SK-N-SH (cell line): ENCODE measurements around the gene HK1. TPM values are rescaled to one million over a fixed set of nuclear protein-coding genes. Genes with fewer than 3 reads are reported as not detected.

Source experiments
- CTCF ChIA-PET: fragments of 300-600, 350-600 bp; formaldehyde crosslinking; extraction: SDS; loops from one replicate; lab custom pipeline; 2021; lab: Yijun Ruan, JAX
- POLR2A ChIA-PET: fragments of 350-600 bp; sonication (Branson Sonifier 250); formaldehyde crosslinking; extraction: SDS; loops from one replicate; lab custom pipeline; 2020; ENCODE audit warnings: antibody characterized with exemption, inconsistent platforms; lab: Yijun Ruan, JAX
- DNase-seq: peaks from one replicate; pipeline ENCODE4 v3.0.0; 2012
- H2AFZ ChIP-seq: fragments of 200-600 bp; sonication (generic); 2 replicates; pipeline ENCODE4 v1.8.1; 2016; ENCODE audit warnings: antibody characterized with exemption, mild to moderate bottlenecking, low read depth
- H3F3A ChIP-seq: fragments of 200-600 bp; sonication (generic); replicated peaks from 2 replicates; pipeline ENCODE3; 2016; ENCODE audit warnings: antibody characterized with exemption, mild to moderate bottlenecking; ENCODE audit not compliant: insufficient read depth
- H3K27ac ChIP-seq, 2 experiments: fragments of 200-500 bp in 1 of 2; fragments of 200-600 bp in 1 of 2; sonication (Bioruptor generic) in 1 of 2; sonication (generic), shearing (Covaris generic) in 1 of 2; 2 replicates each; pipeline versions ENCODE4 v1.5.1 to v1.6.1; 2014 to 2016; ENCODE audit warnings: low read depth in 2 of 2, inconsistent platforms in 1 of 2, low read length in 1 of 2, mild to moderate bottlenecking in 1 of 2, mixed read lengths in 1 of 2
- H3K27me3 ChIP-seq: fragments of 200-600 bp; sonication (generic), shearing (Covaris generic); 2 replicates; pipeline ENCODE4 v1.6.1; 2016; ENCODE audit warnings: mixed run types; ENCODE audit not compliant: insufficient read depth
- H3K36me3 ChIP-seq, 2 experiments: fragments of 200-500 bp in 1 of 2; fragments of 200-600 bp in 1 of 2; sonication (Bioruptor generic) in 1 of 2; sonication (generic) in 1 of 2; replicated peaks in 1 of 2; 2 replicates each; pipeline versions ENCODE3 to v1.5.1; 2014 to 2016; ENCODE audit warnings: low read length in 1 of 2, mild to moderate bottlenecking in 1 of 2; ENCODE audit not compliant: insufficient read depth in 2 of 2, control insufficient read depth in 1 of 2
- H3K4me1 ChIP-seq, 2 experiments: fragments of 200-500 bp in 1 of 2; fragments of 200-600 bp in 1 of 2; sonication (Bioruptor generic) in 1 of 2; sonication (generic), shearing (Covaris generic) in 1 of 2; 2 replicates each; pipeline versions ENCODE4 v1.5.1 to v1.6.1; 2014 to 2016; ENCODE audit warnings: low read depth in 1 of 2, low read length in 1 of 2, mixed run types in 1 of 2; ENCODE audit not compliant: insufficient read depth in 2 of 2, control insufficient read depth in 1 of 2
- H3K4me2 ChIP-seq: fragments of 200-600 bp; sonication (generic), shearing (Covaris generic); 2 replicates; pipeline ENCODE4 v1.6.1; 2017; ENCODE audit warnings: mixed run types
- H3K4me3 ChIP-seq, 2 experiments: fragments of 200-500 bp in 1 of 2; fragments of 200-600 bp in 1 of 2; sonication (Bioruptor generic) in 1 of 2; sonication (generic), shearing (Covaris generic) in 1 of 2; 2 replicates each; pipeline versions ENCODE4 v1.5.1 to v1.8.1; 2014 to 2016; ENCODE audit warnings: low read depth in 2 of 2, inconsistent platforms in 1 of 2, low read length in 1 of 2, mild to moderate bottlenecking in 1 of 2, mixed read lengths in 1 of 2, moderate library complexity in 1 of 2
- H3K79me2 ChIP-seq: fragments of 200-600 bp; sonication (generic); 2 replicates; pipeline ENCODE4 v1.8.1; 2017; ENCODE audit warnings: mild to moderate bottlenecking; ENCODE audit not compliant: insufficient read depth
- H3K9ac ChIP-seq: fragments of 200-600 bp; sonication (generic); 2 replicates; pipeline ENCODE4 v1.6.1; 2017; ENCODE audit warnings: mixed run types
- H3K9me2 ChIP-seq: fragments of 200-600 bp; sonication (generic); 2 replicates; pipeline ENCODE4 v1.6.1; 2017; ENCODE audit warnings: mixed run types
- H3K9me3 ChIP-seq: fragments of 200-600 bp; sonication (generic); 2 replicates; pipeline ENCODE4 v1.6.1; 2017; ENCODE audit warnings: mixed run types, mild to moderate bottlenecking, moderate library complexity
- H4K20me1 ChIP-seq: fragments of 200-600 bp; sonication (generic); 2 replicates; pipeline ENCODE4 v1.6.1; 2017; ENCODE audit warnings: mild to moderate bottlenecking, mixed run types; ENCODE audit not compliant: insufficient read depth
- CTCF ChIP-seq: fragments of 200-600 bp; sonication (generic); IDR thresholded peaks from 2 replicates; pipeline ENCODE4 v1.6.1; 2017; ENCODE audit warnings: antibody characterized with exemption, mild to moderate bottlenecking, moderate library complexity
- EZH2phosphoT487 ChIP-seq: fragments of 200-600 bp; sonication (generic); IDR thresholded peaks from 2 replicates; pipeline ENCODE4 v1.6.1; 2017; ENCODE audit warnings: low read depth, mixed run types, mild to moderate bottlenecking, antibody characterized with exemption, moderate library complexity, borderline replicate concordance
- FOSL2 ChIP-seq: IDR thresholded peaks from 2 replicates; pipeline ENCODE4 v1.4.0; 2012; ENCODE audit warnings: low read depth, mild to moderate bottlenecking, moderate library complexity, borderline replicate concordance
- GATA2 ChIP-seq: sonication (generic); formaldehyde crosslinking; IDR thresholded peaks from 2 replicates; pipeline ENCODE4 v1.5.0; 2020; ENCODE audit warnings: mild to moderate bottlenecking, missing genetic modification reagents
- MAX ChIP-seq: IDR thresholded peaks from 2 replicates; pipeline ENCODE4 v1.4.0; 2012; ENCODE audit warnings: low read depth
- RXRA ChIP-seq: IDR thresholded peaks from 2 replicates; pipeline ENCODE4 v1.4.0; 2012; ENCODE audit warnings: low read depth, mild to moderate bottlenecking, borderline replicate concordance
- SIN3A ChIP-seq: IDR thresholded peaks from 2 replicates; pipeline ENCODE4 v1.6.1; 2012; ENCODE audit warnings: low read depth, mild to moderate bottlenecking, low read length, moderate library complexity, borderline replicate concordance
- TCF12 ChIP-seq: IDR thresholded peaks from 2 replicates; pipeline ENCODE4 v1.4.0; 2012
- USF1 ChIP-seq: IDR thresholded peaks from 2 replicates; pipeline ENCODE4 v1.4.0; 2012; ENCODE audit warnings: low read depth, borderline replicate concordance
- WGBS: methylation state at CpG from one replicate; pipeline ENCODE4 v1.1.6; 2017; ENCODE audit warnings: low lambda C conversion rate; 5-methylcytosine and 5-hydroxymethylcytosine counted together
- polyA plus RNA-seq, 3 experiments: library from polyadenylated mRNA; depleted of rRNA; stranded (reverse); fragments of >200 nt; gene quantifications; 2 replicates each; pipeline ENCODE4 v1.2.3, GENCODE V29; 2012

The HK1 gene
- polyA plus RNA-seq, 1 of the 3 experiments (the other 2 are of a cell fraction) = 38.7 TPM

- Histone ChIP-seq H3K27me3 (no peaks in the 10 kb centered on the region), H3K4me3 (no peak overlapping the region), H3K9me2 (no peaks in the 10 kb centered on the region), H3K9ac (no peak overlapping the region), H3K27ac (no peak overlapping the region), H3K4me1 (peaks cover 30 to 39% of the 10 kb centered on the region in 2 experiments; a peak in 2 of 4 replicates), H4K20me1 (peaks cover 84% of the 10 kb centered on the region), H2AFZ (no peak overlapping the region), H3K36me3 (peaks cover 0 to 4% of the 10 kb centered on the region in 2 experiments), H3K79me2 (peaks cover 100% of the 10 kb centered on the region), H3K4me2 (no peak overlapping the region), H3F3A (no peaks in the 10 kb centered on the region), H3K9me3 (no peaks in the 10 kb centered on the region)
- CTCF ChIA-PET = interaction anchor here (1.3 kb wide), 1 partner anchor 57 kb away, joined by 3 read pairs; no protein-coding TSS in a partner anchor
- no peak for DNase-seq
- POLR2A ChIA-PET = no interaction called here
- TF ChIP-seq EZH2phosphoT487 (no peak), SIN3A (no peak), CTCF (no peak), TCF12 (no peak), RXRA (no peak), GATA2 (no peak), FOSL2 (no peak), MAX (no peak)
- WGBS = 91% methylated on average over 9 of the region's 13 CpGs
Observed at GRCh38 chr10:69335063-69335587, 56.8 kb downstream of the HK1 start.

GRCh38 chr10:69335613-69336012 lies 57.3 kb downstream of the HK1 start:
- Histone ChIP-seq H3K4me1 (peaks cover 30 to 40% of the 10 kb centered on the region in 2 experiments; a peak in 2 of 4 replicates), H3K9me2 (no peaks in the 10 kb centered on the region), H3K36me3 (peaks cover 0 to 3% of the 10 kb centered on the region in 2 experiments), H3K27ac (no peak overlapping the region), H3F3A (no peaks in the 10 kb centered on the region), H3K79me2 (peaks cover 100% of the 10 kb centered on the region), H3K4me3 (no peak overlapping the region), H3K9ac (no peak overlapping the region), H2AFZ (no peak overlapping the region), H3K9me3 (no peaks in the 10 kb centered on the region), H3K27me3 (no peaks in the 10 kb centered on the region), H3K4me2 (no peak overlapping the region), H4K20me1 (peaks cover 83% of the 10 kb centered on the region)
- CTCF ChIA-PET = interaction anchor here (1.3 kb wide), 1 partner anchor 57 kb away, joined by 3 read pairs; no protein-coding TSS in a partner anchor
- 98% methylated on average over 8 of the region's 8 CpGs for WGBS
- no peak for DNase-seq
- TF ChIP-seq TCF12 (no peak), FOSL2 (no peak), USF1 (no peak)
- POLR2A ChIA-PET = no interaction called here
